ENCODE measurements around the gene SCYL2. TPM values are rescaled to one million over a fixed set of nuclear protein-coding genes. Genes with fewer than 3 reads are reported as not detected.

Gene SCYL2
- polyA plus RNA-seq, 3 donors, result 16.5 to 25.5 (median 20.4) TPM

DNA sequence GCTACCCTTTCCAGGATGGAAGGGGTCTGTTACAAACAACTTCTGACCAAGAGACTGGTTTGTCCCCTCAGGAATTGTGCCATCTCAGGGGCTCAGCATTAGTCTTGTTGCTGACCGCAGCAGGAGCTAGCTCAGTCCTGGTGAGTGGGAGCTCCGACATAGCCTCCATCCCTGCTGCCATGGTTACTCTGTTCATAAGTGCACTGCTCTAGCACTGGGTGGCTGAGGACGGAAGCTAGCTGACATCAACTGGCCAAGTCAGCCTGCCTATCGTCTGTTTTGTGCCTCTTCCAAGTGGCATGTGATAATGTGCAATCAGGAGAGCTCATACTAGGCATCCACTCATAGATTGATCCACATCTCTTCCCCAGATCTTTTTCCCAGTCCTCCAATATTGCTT, 97.3 kb downstream of the SCYL2 start:
- intact Hi-C loops (cut with micrococcal nuclease), result no loop called here
- no peaks in the 10 kb centered on the region for H3K9me3 Mint-ChIP-seq
- H3K79me2 ChIP-seq (ENCODE audit: insufficient read depth, low read length), result no peaks in the 10 kb centered on the region
- H3K9ac ChIP-seq (ENCODE audit: insufficient read depth, low read length, poor library complexity, severe bottlenecking), result no peak overlapping the region
- H3K27me3 ChIP-seq (ENCODE audit: control insufficient read depth in 2 of 2, insufficient read depth in 2 of 2, low read length in 2 of 2), result no peaks in the 10 kb centered on the region
- H3K27me3 Mint-ChIP-seq (ENCODE audit: low read depth in 3 of 3), result peaks cover 3 to 8% (median 6%) of the 10 kb centered on the region in 3 donors
- H3K4me2 ChIP-seq (replicated peaks; ENCODE audit: extremely low read depth, low read length, poor library complexity, severe bottlenecking), result no peak overlapping the region
- H3K9me3 ChIP-seq (replicated peaks in 1 of 2; ENCODE audit: control insufficient read depth in 1 of 2, insufficient read depth in 1 of 2, low read length in 2 of 2), result no peaks in the 10 kb centered on the region
- no peak overlapping the region for H3K4me3 Mint-ChIP-seq
- no peak for DNase-seq
- H3K36me3 Mint-ChIP-seq, result no peaks in the 10 kb centered on the region
- TF ChIP-seq, protein P1, sequence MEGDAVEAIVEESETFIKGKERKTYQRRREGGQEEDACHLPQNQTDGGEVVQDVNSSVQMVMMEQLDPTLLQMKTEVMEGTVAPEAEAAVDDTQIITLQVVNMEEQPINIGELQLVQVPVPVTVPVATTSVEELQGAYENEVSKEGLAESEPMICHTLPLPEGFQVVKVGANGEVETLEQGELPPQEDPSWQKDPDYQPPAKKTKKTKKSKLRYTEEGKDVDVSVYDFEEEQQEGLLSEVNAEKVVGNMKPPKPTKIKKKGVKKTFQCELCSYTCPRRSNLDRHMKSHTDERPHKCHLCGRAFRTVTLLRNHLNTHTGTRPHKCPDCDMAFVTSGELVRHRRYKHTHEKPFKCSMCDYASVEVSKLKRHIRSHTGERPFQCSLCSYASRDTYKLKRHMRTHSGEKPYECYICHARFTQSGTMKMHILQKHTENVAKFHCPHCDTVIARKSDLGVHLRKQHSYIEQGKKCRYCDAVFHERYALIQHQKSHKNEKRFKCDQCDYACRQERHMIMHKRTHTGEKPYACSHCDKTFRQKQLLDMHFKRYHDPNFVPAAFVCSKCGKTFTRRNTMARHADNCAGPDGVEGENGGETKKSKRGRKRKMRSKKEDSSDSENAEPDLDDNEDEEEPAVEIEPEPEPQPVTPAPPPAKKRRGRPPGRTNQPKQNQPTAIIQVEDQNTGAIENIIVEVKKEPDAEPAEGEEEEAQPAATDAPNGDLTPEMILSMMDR (IDR thresholded peaks at IDR 0.05), result no peak
- 83% methylated on average over 4 of the region's 4 CpGs for WGBS (ENCODE audit: insufficient coverage)
- H2AFZ ChIP-seq (ENCODE audit: insufficient read depth, low read depth, low read length, poor library complexity, severe bottlenecking), result no peak overlapping the region
- H3K36me3 ChIP-seq (replicated peaks in 1 of 2; ENCODE audit: control insufficient read depth in 1 of 2, insufficient read depth in 2 of 2, low read length in 2 of 2), result no peaks in the 10 kb centered on the region
- no peaks in the 10 kb centered on the region for H4K20me1 ChIP-seq (ENCODE audit: insufficient read depth, low read length)
- no peak overlapping the region for H3K27ac ChIP-seq (ENCODE audit: low read depth in 1 of 2, low read length in 2 of 2)
- H3K4me3 ChIP-seq (replicated peaks in 1 of 3; ENCODE audit: low read depth in 2 of 3, low read length in 3 of 3), result no peak overlapping the region
- H3K27ac Mint-ChIP-seq, result no peak overlapping the region
- H3K4me1 Mint-ChIP-seq, result no peaks in the 10 kb centered on the region
- no peaks in the 10 kb centered on the region for H3K4me1 ChIP-seq (ENCODE audit: control insufficient read depth in 1 of 2, insufficient read depth in 2 of 2, low read length in 2 of 2)

DNA sequence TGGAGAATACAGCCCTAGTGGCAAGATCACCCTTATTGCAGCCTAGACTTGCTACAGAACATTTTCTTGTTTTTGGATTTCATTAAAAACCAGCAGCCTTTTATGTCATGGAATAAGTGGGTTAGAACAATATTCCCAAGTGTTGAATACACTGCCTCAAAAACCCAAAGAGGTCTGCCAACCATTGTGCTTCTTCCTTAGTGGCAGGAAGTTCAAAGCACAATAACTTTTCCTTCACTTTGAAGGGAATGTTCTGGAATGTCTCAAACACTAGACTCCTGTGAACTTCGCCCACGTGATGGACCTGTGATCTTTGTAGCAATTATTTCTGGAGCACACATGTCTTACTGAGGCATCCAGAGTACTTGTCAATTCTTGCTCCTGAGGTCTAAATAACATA, 98.4 kb downstream of the SCYL2 start:
- WGBS (ENCODE audit: insufficient coverage), result no CpG with 5 or more reads among the region's 2 CpGs
- no peaks in the 10 kb centered on the region for H3K4me1 Mint-ChIP-seq
- H3K36me3 ChIP-seq (replicated peaks in 1 of 2; ENCODE audit: control insufficient read depth in 1 of 2, insufficient read depth in 2 of 2, low read length in 2 of 2), result no peaks in the 10 kb centered on the region
- no peak overlapping the region for H3K4me3 Mint-ChIP-seq
- no peaks in the 10 kb centered on the region for H3K9me3 ChIP-seq (replicated peaks in 1 of 2; ENCODE audit: control insufficient read depth in 1 of 2, insufficient read depth in 1 of 2, low read length in 2 of 2)
- peaks cover 3 to 10% (median 6%) of the 10 kb centered on the region in 3 donors for H3K27me3 Mint-ChIP-seq (ENCODE audit: low read depth in 3 of 3)
- TF ChIP-seq, protein P1 (IDR thresholded peaks at IDR 0.05), result no peak
- H3K27ac ChIP-seq (ENCODE audit: low read depth in 1 of 2, low read length in 2 of 2), result no peak overlapping the region
- H2AFZ ChIP-seq (ENCODE audit: insufficient read depth, low read depth, low read length, poor library complexity, severe bottlenecking), result no peak overlapping the region
- H3K9me3 Mint-ChIP-seq, result peaks cover 0 to 4% (median 0%) of the 10 kb centered on the region in 7 donors
- H3K79me2 ChIP-seq (ENCODE audit: insufficient read depth, low read length), result no peaks in the 10 kb centered on the region
- H3K27ac Mint-ChIP-seq, result no peak overlapping the region
- no peaks in the 10 kb centered on the region for H3K36me3 Mint-ChIP-seq
- H3K4me1 ChIP-seq (ENCODE audit: control insufficient read depth in 1 of 2, insufficient read depth in 2 of 2, low read length in 2 of 2), result no peaks in the 10 kb centered on the region
- H3K4me2 ChIP-seq (replicated peaks; ENCODE audit: extremely low read depth, low read length, poor library complexity, severe bottlenecking), result no peak overlapping the region
- no peak overlapping the region for H3K4me3 ChIP-seq (replicated peaks in 1 of 3; ENCODE audit: low read depth in 2 of 3, low read length in 3 of 3)
- H3K9ac ChIP-seq (ENCODE audit: insufficient read depth, low read length, poor library complexity, severe bottlenecking), result no peak overlapping the region
- H3K27me3 ChIP-seq (ENCODE audit: control insufficient read depth in 2 of 2, insufficient read depth in 2 of 2, low read length in 2 of 2), result no peaks in the 10 kb centered on the region
- intact Hi-C loops (cut with micrococcal nuclease), result no loop called here
- no peak for DNase-seq
- H4K20me1 ChIP-seq (ENCODE audit: insufficient read depth, low read length), result no peaks in the 10 kb centered on the region
